DMS153 (cell line): ENCODE measurements around the gene ADAMTS16.

Experiments used
- DNase-seq: peaks from one replicate; lab custom pipeline; 2025; lab: John Stamatoyannopoulos, UW

Gene ADAMTS16

GRCh38 chr5:5316334-5316733 lies 176.2 kb downstream of the ADAMTS16 start:
- no peak for DNase-seq

GRCh38 chr5:5317976-5318375 lies 177.8 kb downstream of the ADAMTS16 start:
- DNase-seq, result no peak

GRCh38 chr5:5318426-5319190 lies 178.5 kb downstream of the ADAMTS16 start:
- no peak for DNase-seq

- no peak for DNase-seq
These were observed 180.1 kb downstream of the ADAMTS16 start for GRCh38 chr5:5320062-5320805.

GRCh38 chr5:5321137-5321536 lies 181.0 kb downstream of the ADAMTS16 start:
- no peak for DNase-seq

GRCh38 chr5:5323551-5323950 lies 183.4 kb downstream of the ADAMTS16 start:
- no peak for DNase-seq

- DNase-seq, result no peak
These were observed 186.1 kb downstream of the ADAMTS16 start for GRCh38 chr5:5326115-5326758.

- no peak for DNase-seq
These were observed 187.0 kb downstream of the ADAMTS16 start for GRCh38 chr5:5327126-5327525.

GRCh38 chr5:5330728-5331452 lies 190.8 kb downstream of the ADAMTS16 start:
- DNase-seq, result no peak

- DNase-seq, result no peak
These were observed 191.7 kb downstream of the ADAMTS16 start for GRCh38 chr5:5331848-5332247.

GRCh38 chr5:5332287-5332686 lies 192.2 kb downstream of the ADAMTS16 start:
- peak; percentile 19 for DNase-seq

- no peak for DNase-seq
These were observed 195.0 kb downstream of the ADAMTS16 start for GRCh38 chr5:5335107-5335506.

GRCh38 chr5:5335700-5336264 lies 195.7 kb downstream of the ADAMTS16 start:
- DNase-seq, result no peak

- no peak for DNase-seq
These were observed 199.1 kb downstream of the ADAMTS16 start for GRCh38 chr5:5339257-5339656.

- DNase-seq, result no peak
These were observed 200.1 kb downstream of the ADAMTS16 start for GRCh38 chr5:5340206-5340729.

GRCh38 chr5:5341531-5342292 lies 201.6 kb downstream of the ADAMTS16 start:
- DNase-seq, result no peak

- no peak for DNase-seq
These were observed 202.7 kb downstream of the ADAMTS16 start for GRCh38 chr5:5342784-5343183.

- DNase-seq, result no peak
These were observed 203.4 kb downstream of the ADAMTS16 start for GRCh38 chr5:5343568-5343967.

- no peak for DNase-seq
These were observed 204.0 kb downstream of the ADAMTS16 start for GRCh38 chr5:5344051-5344571.

GRCh38 chr5:5344606-5345005 lies 204.5 kb downstream of the ADAMTS16 start:
- no peak for DNase-seq

- DNase-seq, result no peak
These were observed 207.3 kb downstream of the ADAMTS16 start for GRCh38 chr5:5347442-5347841.
